Peyer's patch (tissue), 4 donors: ENCODE data around the gene BEND2. TPM values are rescaled to one million over a fixed set of nuclear protein-coding genes. Genes with fewer than 3 reads are reported as not detected.

Source experiments
- DNase-seq, 3 donors: peaks; one replicate each; pipeline ENCODE4 v3.0.0-alpha.2; 2017 to 2019
- H3K27ac ChIP-seq, 4 donors: fragments of 200-600 bp; sonication (generic); one replicate each; pipeline ENCODE4 v1.5.1; 2016 to 2019
- H3K27me3 ChIP-seq, 2 donors: fragments of 200-600 bp; sonication (generic); one replicate each; pipeline ENCODE4 v1.5.1; 2019
- H3K36me3 ChIP-seq, 3 donors: fragments of 200-600 bp; sonication (generic); one replicate each; pipeline ENCODE4 v1.5.1; 2016 to 2019
- H3K4me1 ChIP-seq, 4 donors: fragments of 200-600 bp; sonication (generic); one replicate each; pipeline ENCODE4 v1.5.1; 2016 to 2019
- H3K4me3 ChIP-seq, 4 donors: fragments of 200-600 bp; sonication (generic); 1 replicate in 3 of 4; 2 replicates in 1 of 4; pipeline ENCODE4 v1.5.1; 2016 to 2019; ENCODE audit warnings: mild to moderate bottlenecking in 1 of 4
- H3K9me3 ChIP-seq, 4 donors: fragments of 200-600 bp; sonication (generic); one replicate each; pipeline ENCODE4 v1.5.1; 2016 to 2019; ENCODE audit warnings: mild to moderate bottlenecking in 1 of 4
- CTCF ChIP-seq, 6 experiments: fragments of 450-650 bp in 4 of 6; fragments of 200-600 bp in 2 of 6; sonication (generic) in 1 of 6; IDR thresholded peaks; one replicate each; pipeline ENCODE4 v1.5.1; 2017 to 2019; ENCODE audit warnings: antibody characterized with exemption in 6 of 6, mild to moderate bottlenecking in 3 of 6, moderate library complexity in 1 of 6
- POLR2A ChIP-seq, 2 donors: fragments of 450-650 bp; IDR thresholded peaks; one replicate each; pipeline ENCODE4 v1.5.1; 2017; ENCODE audit warnings: antibody characterized with exemption in 2 of 2, mild to moderate bottlenecking in 2 of 2, moderate library complexity in 2 of 2
- total RNA-seq, 4 donors: library from RNA; depleted of rRNA; stranded (reverse); fragments of >200 nt; gene quantifications; one replicate each; pipeline ENCODE4 v1.1.0, GENCODE V29; 2016

The BEND2 gene
- total RNA-seq, 4 donors from 2014 or later = not detected

- no peak for DNase-seq
- no peaks in the 10 kb centered on the region for H3K36me3 ChIP-seq
- H3K4me1 ChIP-seq = no peaks in the 10 kb centered on the region
- no peaks in the 10 kb centered on the region for H3K9me3 ChIP-seq
- H3K4me3 ChIP-seq = no peak overlapping the region
- no peaks in the 10 kb centered on the region for H3K27me3 ChIP-seq
- H3K27ac ChIP-seq = no peak overlapping the region
- TF ChIP-seq CTCF (IDR thresholded peaks at IDR 0.05) (no peak), POLR2A (IDR thresholded peaks at IDR 0.05) (no peak)
These were observed 46.5 kb downstream of the BEND2 start for GRCh38 chrX:18174209-18174608.

GRCh38 chrX:18173494-18174180 is 47.0 kb downstream of the BEND2 start:
- Histone ChIP-seq H3K4me3 (no peak overlapping the region), H3K9me3 (no peaks in the 10 kb centered on the region), H3K36me3 (no peaks in the 10 kb centered on the region), H3K27me3 (no peaks in the 10 kb centered on the region), H3K4me1 (no peaks in the 10 kb centered on the region), H3K27ac (no peak overlapping the region)
- no peak for DNase-seq
- TF ChIP-seq CTCF (IDR thresholded peaks at IDR 0.05) (no peak), POLR2A (IDR thresholded peaks at IDR 0.05) (no peak)

- no peak overlapping the region for H3K4me3 ChIP-seq
- no peaks in the 10 kb centered on the region for H3K9me3 ChIP-seq
- no peak for TF ChIP-seq POLR2A (IDR thresholded peaks at IDR 0.05)
- no peak for TF ChIP-seq CTCF (IDR thresholded peaks at IDR 0.05)
- no peaks in the 10 kb centered on the region for H3K27me3 ChIP-seq
- H3K27ac ChIP-seq = no peak overlapping the region
- DNase-seq = no peak
- H3K4me1 ChIP-seq = no peaks in the 10 kb centered on the region
- H3K36me3 ChIP-seq = no peaks in the 10 kb centered on the region
These were observed 47.7 kb downstream of the BEND2 start for GRCh38 chrX:18172970-18173369.

- Histone ChIP-seq H3K4me1 (no peaks in the 10 kb centered on the region), H3K27me3 (no peaks in the 10 kb centered on the region), H3K4me3 (no peak overlapping the region), H3K9me3 (no peaks in the 10 kb centered on the region), H3K36me3 (no peaks in the 10 kb centered on the region), H3K27ac (no peak overlapping the region)
- no peak for DNase-seq
- TF ChIP-seq POLR2A (IDR thresholded peaks at IDR 0.05) = no peak
- no peak for TF ChIP-seq CTCF (IDR thresholded peaks at IDR 0.05)
These were observed 49.8 kb downstream of the BEND2 start for GRCh38 chrX:18170910-18171309.

GRCh38 chrX:18166068-18166467 is 54.6 kb downstream of the BEND2 start:
- no peaks in the 10 kb centered on the region for H3K27me3 ChIP-seq
- TF ChIP-seq CTCF (IDR thresholded peaks at IDR 0.05) = no peak
- DNase-seq = no peak

GRCh38 chrX:18160369-18160768 is 60.3 kb downstream of the BEND2 start:
- Histone ChIP-seq H3K9me3 (no peaks in the 10 kb centered on the region), H3K4me1 (no peaks in the 10 kb centered on the region)
- TF ChIP-seq CTCF (IDR thresholded peaks at IDR 0.05) (no peak), POLR2A (IDR thresholded peaks at IDR 0.05) (no peak)

More at GRCh38 chrX:18166068-18166467, 54.6 kb downstream of the BEND2 start:
- no peak overlapping the region for H3K4me3 ChIP-seq
- no peaks in the 10 kb centered on the region for H3K36me3 ChIP-seq
- H3K9me3 ChIP-seq = no peaks in the 10 kb centered on the region
- no peaks in the 10 kb centered on the region for H3K4me1 ChIP-seq
- no peak overlapping the region for H3K27ac ChIP-seq

More at GRCh38 chrX:18160369-18160768, 60.3 kb downstream of the BEND2 start:
- Histone ChIP-seq H3K4me3 (no peak overlapping the region), H3K27ac (no peak overlapping the region), H3K27me3 (no peaks in the 10 kb centered on the region), H3K36me3 (no peaks in the 10 kb centered on the region)
- DNase-seq = no peak
